Left forelimb (tissue), 1 donor: ENCODE measurements around the gene BMI1.
"Not testable (repeated sequence)": the region's sequence is repeated elsewhere in the genome, so short reads cannot be mapped to it uniquely, and the experiment has no call there.

Experiments
- DNase-seq: peaks from one replicate; pipeline ENCODE4 v3.0.0-alpha.2; 2018; ENCODE audit warnings: low spot score

BMI1 gene

DNA sequence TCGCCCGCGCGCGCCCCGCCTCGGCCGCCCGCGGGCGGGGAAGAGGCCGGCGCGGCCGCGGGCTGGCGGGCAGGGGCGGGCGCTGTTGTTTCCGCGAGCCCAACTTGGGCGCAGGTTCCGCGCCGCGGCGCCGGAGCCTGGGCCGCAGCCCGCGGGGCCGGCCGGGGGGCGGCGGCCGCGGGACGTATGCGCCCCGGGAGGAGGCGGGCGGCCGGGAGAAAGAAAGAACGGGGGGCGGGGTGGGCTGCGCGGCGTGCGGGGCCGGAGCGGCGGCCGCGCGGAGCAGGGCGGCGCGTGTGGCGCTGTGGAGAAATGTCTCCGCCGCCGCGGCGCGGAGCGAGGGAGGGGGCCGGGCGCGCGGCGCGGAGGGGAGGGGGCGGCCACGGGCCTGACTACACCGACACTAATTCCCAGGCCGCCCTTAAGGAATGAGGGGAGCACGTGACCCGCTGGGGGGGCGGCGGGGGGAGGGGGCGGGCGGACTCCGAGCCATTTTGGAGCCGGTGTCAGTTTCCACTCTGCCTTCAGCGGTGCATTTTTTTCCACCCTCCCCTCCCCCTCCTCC is at the start of gene BMI1:
Gene BMI1, plus strand, starts transcription at position 509 of the 565 bp plus-strand sequence. CDS start 5,351 bp downstream, outside the sequence.
- DNase-seq = peak; percentile 96

GRCh38 chr10:22271786-22272185 is 49.1 kb upstream of the BMI1 start:
- DNase-seq = no peak

DNA sequence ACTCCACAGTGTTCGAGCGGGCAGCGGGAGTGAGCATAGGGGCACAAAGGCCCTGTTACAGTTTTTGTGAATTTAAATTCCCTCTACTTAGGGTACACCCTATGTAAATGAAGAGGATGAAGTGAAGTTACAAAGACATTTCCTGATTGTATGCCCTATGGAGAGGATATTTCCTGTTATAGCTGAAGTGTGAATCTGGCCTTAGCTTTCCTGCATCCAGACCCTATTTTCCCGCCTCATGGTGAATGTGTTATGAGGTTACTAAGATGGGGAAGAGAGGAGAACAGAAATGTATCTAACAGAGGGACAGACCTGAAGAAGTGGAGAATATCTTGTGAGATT is 42.5 kb upstream of the BMI1 start:
- no peak for DNase-seq

- DNase-seq = no peak
Measured at GRCh38 chr10:22280078-22280477, 40.8 kb upstream of the BMI1 start.

DNA sequence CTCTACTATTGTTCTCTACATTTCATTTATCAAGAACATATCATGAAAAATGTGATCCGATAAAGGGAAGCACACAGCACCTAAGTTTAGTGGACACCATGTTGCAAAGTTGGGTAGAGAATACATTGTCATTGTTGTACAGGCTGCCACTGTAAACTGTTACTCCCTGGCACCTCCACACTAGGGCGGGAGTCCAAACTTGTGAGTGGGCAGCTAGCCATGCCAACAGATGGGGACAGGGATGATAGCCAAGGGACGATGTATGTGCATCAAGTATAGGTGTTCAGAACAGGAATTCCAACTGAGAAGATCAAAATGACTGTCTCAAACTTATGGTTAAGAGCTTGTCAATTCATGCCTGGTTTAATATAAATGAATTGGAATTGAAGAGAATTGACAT is 35.8 kb upstream of the BMI1 start:
- DNase-seq = no peak

DNA sequence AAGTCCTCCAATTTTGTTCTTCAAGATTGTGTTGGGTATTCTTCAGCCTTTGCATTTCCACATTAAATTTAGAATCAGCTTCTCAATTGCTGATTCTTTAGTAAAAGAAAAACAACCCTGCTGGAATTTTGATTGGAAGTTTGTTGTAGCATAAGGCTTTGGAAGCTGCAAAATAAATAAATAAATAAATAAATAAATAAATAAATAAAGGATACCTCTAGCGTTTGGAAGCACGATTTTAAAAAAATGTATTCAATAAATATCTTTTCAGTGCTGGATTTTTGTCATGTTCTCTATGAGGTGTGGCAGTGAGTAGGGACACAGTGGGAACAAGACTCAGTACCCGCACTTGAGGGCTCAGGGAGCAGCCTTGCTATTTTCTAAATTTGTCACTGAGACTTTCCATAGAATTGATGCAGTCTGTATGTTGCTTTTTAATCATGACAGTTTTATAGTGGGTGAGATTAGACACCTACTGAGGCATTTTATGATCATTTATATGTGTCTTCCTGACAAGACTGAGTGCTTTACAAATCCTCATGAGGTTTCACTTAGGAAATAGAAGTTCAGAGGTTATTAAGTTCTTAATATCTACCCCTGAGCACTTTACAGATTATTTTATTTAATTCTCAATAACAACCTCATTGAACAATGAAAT is 27.0 kb upstream of the BMI1 start:
- DNase-seq = no peak

DNA sequence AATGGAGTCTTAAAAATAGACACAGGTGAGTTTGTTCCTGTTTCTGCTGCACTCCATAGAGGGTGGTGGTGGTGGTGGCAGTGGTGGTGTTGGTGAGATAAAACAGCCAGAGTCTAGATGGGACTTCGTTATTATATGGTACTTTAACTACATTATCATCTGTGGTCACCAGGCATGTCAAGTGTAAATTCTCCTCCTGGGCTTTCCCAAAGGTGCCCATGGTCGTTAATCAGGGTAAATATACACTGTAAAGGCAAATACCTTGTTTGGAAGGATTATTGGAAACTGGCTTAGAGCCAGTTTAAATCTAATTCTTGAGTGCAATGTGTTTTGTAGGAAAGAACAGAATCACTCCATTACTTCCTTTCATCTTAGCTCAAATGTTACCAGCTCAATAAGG is 26.2 kb upstream of the BMI1 start:
- DNase-seq = no peak

DNA sequence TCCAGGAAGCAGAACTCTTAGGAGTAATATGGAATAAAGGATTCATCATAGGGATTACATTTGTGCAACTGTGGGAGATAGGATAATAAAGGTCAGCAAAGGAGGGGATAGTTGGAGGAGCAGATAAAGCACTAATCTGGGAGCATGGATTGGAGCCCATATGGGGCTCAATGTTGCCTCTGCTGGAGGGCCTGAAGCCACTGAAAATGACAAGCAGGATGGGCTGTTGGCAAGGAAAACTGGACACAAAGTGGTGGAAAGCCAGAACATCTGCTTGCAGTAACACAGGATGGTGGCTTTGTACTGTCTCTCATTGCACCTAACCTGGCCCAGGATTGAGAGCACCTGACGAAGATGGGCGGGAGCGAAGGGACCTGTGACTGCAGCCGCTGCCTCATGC is 19.7 kb upstream of the BMI1 start:
- no peak for DNase-seq

DNA sequence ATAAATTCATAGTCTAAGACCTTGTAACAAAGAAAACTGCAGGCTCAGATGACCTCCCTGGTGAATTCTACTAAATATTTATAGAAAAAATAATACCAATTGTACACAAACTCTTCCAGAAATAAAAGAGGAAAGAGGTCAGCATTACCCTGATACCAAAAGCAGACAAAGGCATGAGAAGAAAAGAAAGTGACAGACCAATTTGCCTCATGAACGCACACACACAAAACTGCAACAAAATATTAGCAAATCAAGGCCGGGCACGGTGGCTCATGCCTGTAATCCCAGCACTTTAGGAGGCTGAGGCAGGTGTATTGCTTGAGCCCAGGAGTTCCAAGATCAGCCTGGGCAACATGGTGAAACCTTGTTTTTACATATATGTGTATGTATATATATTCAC is 17.4 kb upstream of the BMI1 start:
- DNase-seq = no peak

- no peak for DNase-seq
Measured at GRCh38 chr10:22305721-22306120, 15.2 kb upstream of the BMI1 start.

GRCh38 chr10:22308390-22308789 is 12.5 kb upstream of the BMI1 start:
- DNase-seq = no peak

- no peak for DNase-seq
Measured at GRCh38 chr10:22309180-22310000, 11.5 kb upstream of the BMI1 start.

- not testable (repeated sequence) for DNase-seq
Measured at GRCh38 chr10:22310012-22310411, 10.9 kb upstream of the BMI1 start.

- no peak for DNase-seq
Measured at GRCh38 chr10:22310928-22311327, 10.0 kb upstream of the BMI1 start.

DNA sequence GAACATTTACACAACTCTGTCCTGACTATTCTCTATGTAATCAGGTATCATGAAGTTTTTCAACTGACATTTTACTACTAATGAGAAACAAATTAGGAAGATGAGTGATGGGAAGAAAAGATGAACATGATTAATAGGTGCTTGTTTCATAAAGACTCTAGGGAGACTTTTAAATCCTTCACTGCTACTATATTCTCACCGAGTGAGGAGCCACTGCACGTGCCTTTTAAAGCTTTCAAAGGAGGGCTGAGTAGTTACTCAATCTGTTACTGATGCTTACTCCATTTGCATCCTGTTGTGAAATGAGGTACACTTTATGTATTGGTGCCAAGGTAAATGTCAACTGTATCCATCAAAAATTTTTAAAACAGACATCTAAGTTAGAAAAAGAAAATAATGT is 6.0 kb upstream of the BMI1 start:
- DNase-seq = no peak

DNA sequence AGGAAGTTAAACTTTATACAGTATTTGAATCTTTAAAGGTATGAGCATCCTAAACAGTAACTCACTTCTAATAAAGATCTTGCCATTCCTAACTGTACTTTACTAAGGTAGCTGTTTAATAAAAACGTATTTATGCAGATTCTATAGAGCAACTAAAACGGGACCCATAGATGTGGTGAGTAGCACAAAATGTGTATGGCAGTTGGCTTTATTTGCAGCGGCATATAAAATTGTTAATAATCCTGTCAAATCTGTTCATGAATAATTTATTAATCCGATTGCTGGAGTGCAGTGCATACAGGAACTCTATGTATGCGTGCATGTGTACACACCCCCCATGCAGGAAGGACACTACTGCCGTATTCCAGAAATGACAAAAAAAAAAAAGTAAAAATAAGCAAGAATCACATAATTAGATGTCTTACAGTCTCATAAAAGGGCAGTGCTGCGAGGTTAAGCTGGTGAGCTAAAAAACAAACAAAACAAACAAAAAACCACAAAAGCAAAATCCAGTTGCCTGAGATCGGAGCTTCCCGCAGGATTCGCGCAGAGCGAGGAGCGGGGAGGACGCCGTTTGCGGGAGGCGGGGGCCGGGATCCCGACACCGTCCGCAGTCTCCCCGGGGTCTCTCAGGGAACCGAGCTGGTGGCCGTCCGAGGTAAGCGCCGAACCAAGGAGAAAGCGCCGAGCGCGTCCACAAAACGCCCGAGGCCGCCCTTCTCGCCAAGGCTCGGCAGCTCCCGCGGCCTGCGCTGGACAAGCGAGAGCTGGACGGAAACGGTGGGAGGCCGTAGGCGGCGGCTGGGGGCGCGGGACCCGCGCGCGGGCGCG is 5.2 kb upstream of the BMI1 start:
- DNase-seq = no peak

DNA sequence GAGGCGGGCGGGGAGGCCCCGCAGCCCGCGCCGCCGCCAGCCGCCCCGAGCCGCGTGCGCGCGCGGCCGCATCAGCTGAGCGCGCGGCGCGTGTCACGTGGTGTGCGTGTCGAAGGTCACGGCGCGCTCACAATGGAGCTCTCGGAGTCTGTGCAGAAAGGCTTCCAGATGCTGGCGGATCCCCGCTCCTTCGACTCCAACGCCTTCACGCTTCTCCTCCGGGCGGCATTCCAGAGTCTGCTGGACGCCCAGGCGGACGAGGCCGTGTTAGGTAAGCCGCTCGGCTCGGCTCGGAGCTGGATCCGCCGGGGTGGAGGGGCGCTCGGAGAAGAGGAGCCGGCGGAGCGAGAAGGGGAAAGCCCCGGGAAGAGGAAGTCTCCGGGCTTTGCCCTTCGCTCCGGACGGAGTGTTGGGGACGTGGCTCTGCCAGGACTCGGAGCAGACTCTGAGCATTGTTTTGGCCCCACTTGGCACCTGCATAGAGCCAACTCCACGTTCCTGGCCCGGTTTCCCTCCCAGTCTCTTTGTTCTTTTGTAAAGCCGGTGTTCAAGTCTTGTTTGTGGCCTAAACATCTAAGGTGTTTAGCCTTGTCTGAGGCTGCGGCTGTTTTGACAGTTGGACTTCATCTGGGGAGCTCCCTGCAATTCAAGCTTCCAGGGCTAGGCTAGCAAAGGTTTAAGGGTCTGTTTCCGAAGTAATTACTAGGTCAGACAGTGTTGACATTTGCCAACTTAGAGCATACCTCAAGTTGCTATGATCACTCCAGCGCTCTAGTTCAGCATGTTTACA is 4.4 kb upstream of the BMI1 start, which contains the start of gene COMMD3:
Gene COMMD3, plus strand, starts transcription at position 103 of the 790 bp plus-strand sequence. Its CDS starts 30 bp downstream, at position 133.
- peak; percentile 93 for DNase-seq

GRCh38 chr10:22317076-22317370 is 3.9 kb upstream of the BMI1 start:
- DNase-seq = no peak

GRCh38 chr10:22317771-22318565 is 2.9 kb upstream of the BMI1 start:
- no peak for DNase-seq

DNA sequence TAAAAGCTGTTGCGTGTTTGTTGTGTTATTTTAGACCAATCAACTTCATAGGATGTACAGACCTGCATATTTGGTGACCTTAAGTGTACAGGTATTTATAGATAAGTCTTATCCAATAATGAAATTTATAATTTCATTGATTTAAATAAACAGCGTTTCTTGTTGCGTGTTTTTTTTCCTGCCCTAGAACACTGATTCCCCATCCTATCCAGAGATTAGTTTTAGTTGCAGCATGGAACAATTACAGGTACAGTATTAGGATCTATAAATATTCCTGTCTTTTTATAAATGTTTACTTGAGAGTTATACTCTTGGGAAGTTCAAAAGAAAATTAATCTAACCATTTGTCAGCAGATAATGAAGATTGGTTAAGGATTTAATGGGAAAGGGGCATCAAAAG is 2.1 kb upstream of the BMI1 start:
- no peak for DNase-seq

GRCh38 chr10:22319547-22319979 is 1.3 kb upstream of the BMI1 start:
- no peak for DNase-seq
